HepG2 (cell line): ENCODE measurements around the gene SOCS3. TPM values are rescaled to one million over a fixed set of nuclear protein-coding genes. Genes with fewer than 3 reads are reported as not detected.

ENCODE experiments used
- FOXM1 ChIP-seq: sonication (generic); formaldehyde crosslinking; IDR thresholded peaks from 2 replicates; pipeline ENCODE4 v1.5.0; 2020; ENCODE audit warnings: missing genetic modification reagents
- HINFP ChIP-seq: sonication (generic); formaldehyde crosslinking; IDR thresholded peaks from 2 replicates; pipeline ENCODE4 v1.4.0; 2020; ENCODE audit warnings: low read depth, mild to moderate bottlenecking, missing genetic modification reagents
- IRF2 ChIP-seq: IDR thresholded peaks from 2 replicates; pipeline ENCODE4 v1.6.1; 2018; ENCODE audit warnings: missing genetic modification reagents, missing compliant biosample characterization
- IRX3 ChIP-seq: sonication (generic); formaldehyde crosslinking; IDR thresholded peaks from 2 replicates; pipeline ENCODE4 v1.8.1; 2023; ENCODE audit warnings: mild to moderate bottlenecking, low read depth, missing genetic modification reagents, borderline replicate concordance
- KDM6A ChIP-seq: IDR thresholded peaks from 2 replicates; pipeline ENCODE4 v1.6.1; 2016; ENCODE audit warnings: low read depth
- LBX2 ChIP-seq: sonication (generic); formaldehyde crosslinking; IDR thresholded peaks from 2 replicates; pipeline ENCODE4 v1.5.0; 2020; ENCODE audit warnings: missing genetic modification reagents, mild to moderate bottlenecking, borderline replicate concordance
- RFX3 ChIP-seq: IDR thresholded peaks from 2 replicates; pipeline ENCODE4 v1.6.1; 2016; ENCODE audit warnings: missing biosample characterization, missing genetic modification reagents
- STAG1 ChIP-seq: sonication (generic); formaldehyde crosslinking; IDR thresholded peaks from 2 replicates; pipeline ENCODE4 v1.4.0; 2020; ENCODE audit warnings: missing genetic modification reagents
- TRAFD1 ChIP-seq: sonication (generic); formaldehyde crosslinking; IDR thresholded peaks from 2 replicates; pipeline ENCODE4 v1.5.1; 2020; ENCODE audit warnings: missing genetic modification reagents, mild to moderate bottlenecking, borderline replicate concordance
- ZBTB37 ChIP-seq: sonication (generic); formaldehyde crosslinking; IDR thresholded peaks from 2 replicates; pipeline ENCODE4 v1.4.0; 2020; ENCODE audit warnings: mild to moderate bottlenecking, missing genetic modification reagents
- ZBTB38 ChIP-seq: sonication (generic); formaldehyde crosslinking; IDR thresholded peaks from 2 replicates; pipeline ENCODE4 v1.5.1; 2020; ENCODE audit warnings: mild to moderate bottlenecking, missing genetic modification reagents
- ZBTB49 ChIP-seq: sonication (generic); formaldehyde crosslinking; IDR thresholded peaks from 2 replicates; pipeline ENCODE4 v1.4.0; 2020; ENCODE audit warnings: missing genetic modification reagents, borderline replicate concordance
- ZFP82 ChIP-seq: sonication (generic); formaldehyde crosslinking; IDR thresholded peaks from 2 replicates; pipeline ENCODE4 v1.5.1; 2020; ENCODE audit warnings: mild to moderate bottlenecking, missing genetic modification reagents, borderline replicate concordance
- ZMAT5 ChIP-seq: sonication (generic); formaldehyde crosslinking; IDR thresholded peaks from 2 replicates; pipeline ENCODE4 v1.5.0; 2020; ENCODE audit warnings: mild to moderate bottlenecking, low read depth, missing genetic modification reagents, borderline replicate concordance
- ZNF275 ChIP-seq: sonication (generic); formaldehyde crosslinking; IDR thresholded peaks from 2 replicates; pipeline ENCODE4 v1.8.0; 2022; ENCODE audit warnings: missing genetic modification reagents, mild to moderate bottlenecking, inconsistent platforms, borderline replicate concordance
- ZNF292 ChIP-seq: sonication (generic); formaldehyde crosslinking; IDR thresholded peaks from 2 replicates; pipeline ENCODE4 v1.8.1; 2022; ENCODE audit warnings: mild to moderate bottlenecking, low read depth, missing genetic modification reagents, borderline replicate concordance
- ZNF317 ChIP-seq: sonication (generic); formaldehyde crosslinking; IDR thresholded peaks from 2 replicates; pipeline ENCODE4 v1.5.0; 2020; ENCODE audit warnings: mild to moderate bottlenecking, missing genetic modification reagents
- ZNF75D ChIP-seq: sonication (generic); formaldehyde crosslinking; IDR thresholded peaks from 2 replicates; pipeline ENCODE4 v1.8.1; 2023; ENCODE audit warnings: missing genetic modification reagents, mild to moderate bottlenecking, borderline replicate concordance
- ZNF878 ChIP-seq: sonication (generic); formaldehyde crosslinking; IDR thresholded peaks from 2 replicates; pipeline ENCODE4 v1.8.1; 2023; ENCODE audit warnings: mild to moderate bottlenecking, missing genetic modification reagents, moderate library complexity
- polyA plus RNA-seq, 8 experiments: library from polyadenylated mRNA; depleted of rRNA in 3 of 8; stranded (reverse) in 7 of 8; unstranded in 1 of 8; fragments of >200 nt; fragmentation: Illumina TruSeq in 4 of 8; extraction: Trizol in 4 of 8; gene quantifications; 2 replicates each; pipeline versions ENCODE4 v1.2.1 to v1.2.3, GENCODE V29; 2011 to 2016; ENCODE audit warnings: low read depth in 4 of 8, missing spikeins in 1 of 8, mixed read lengths in 1 of 8; ENCODE audit not compliant: insufficient read depth in 1 of 8
- total RNA-seq, 5 experiments: library from RNA; depleted of rRNA; stranded (reverse); fragments of >200 nt; fragmentation: Illumina TruSeq; extraction: Trizol; gene quantifications; 2 replicates each; pipeline ENCODE4 v1.2.3, GENCODE V29; 2016; ENCODE audit warnings: low read depth in 1 of 5

The SOCS3 gene
- total and polyA plus RNA-seq, 2 of the 13 experiments (the other 11 are each of a cell fraction or from before 2014, with no cell fraction given), result 0.77 to 2.4 TPM

GRCh38 chr17:78399693-78400144 is 39.8 kb upstream of the SOCS3 start (continued):
- no peak for TF ChIP-seq ZBTB37 (CRISPR knock-in tag)
- no peak for TF ChIP-seq IRX3
- no peak for TF ChIP-seq FOXM1 (CRISPR knock-in tag)
- TF ChIP-seq ZFP82, result no peak
- no peak for TF ChIP-seq ZNF275 (CRISPR knock-in tag)
- no peak for TF ChIP-seq ZNF878 (CRISPR knock-in tag)
- no peak for TF ChIP-seq LBX2 (CRISPR knock-in tag)
- no peak; the same call in 1 of the 2 replicates for TF ChIP-seq STAG1 (CRISPR knock-in tag)
- no peak for TF ChIP-seq ZMAT5
- TF ChIP-seq ZNF317, result peak; percentile 76
- no peak for TF ChIP-seq ZNF75D (CRISPR knock-in tag)
- TF ChIP-seq ZNF292 (CRISPR knock-in tag), result no peak
- TF ChIP-seq ZBTB49 (CRISPR knock-in tag), result no peak
- 0 out of 2 replicates have a peak, but pooled peaks have one; percentile 48 for TF ChIP-seq IRF2
- TF ChIP-seq HINFP (CRISPR knock-in tag), result no peak
- TF ChIP-seq RFX3, result no peak
- no peak for TF ChIP-seq TRAFD1 (CRISPR knock-in tag)
- TF ChIP-seq ZBTB38 (CRISPR knock-in tag), result no peak
- peak; percentile 48; the same call in 1 of the 2 replicates for TF ChIP-seq KDM6A (CRISPR knock-in tag)
